Neural cell (in vitro differentiated cells): Measurements from ENCODE around the gene KRTAP10-1. TPM values are rescaled to one million over a fixed set of nuclear protein-coding genes. Genes with fewer than 3 reads are reported as not detected.

ENCODE experiments used
- H2AFZ ChIP-seq: fragments of 200-600, 300-800 bp; sonication (generic), shearing (Covaris generic); 2 replicates; pipeline ENCODE4 v1.6.0; 2014; ENCODE audit warnings: low read depth, mild to moderate bottlenecking, antibody characterized with exemption, low read length, moderate library complexity
- H3F3A ChIP-seq: fragments of 200-600 bp; shearing (Covaris generic); 2 replicates; pipeline ENCODE4 v1.6.1; 2016; ENCODE audit warnings: mild to moderate bottlenecking, moderate library complexity, mixed read lengths, antibody characterized with exemption, low read length; ENCODE audit not compliant: insufficient read depth, poor library complexity, severe bottlenecking
- H3K27ac ChIP-seq: fragments of 200-600, 300-800 bp; sonication (generic), shearing (Covaris generic); 2 replicates; pipeline ENCODE4 v1.5.1; 2014; ENCODE audit warnings: mild to moderate bottlenecking, low read length, moderate library complexity
- H3K27me3 ChIP-seq: fragments of 300-800, 200-600 bp; sonication (generic), shearing (Covaris generic); 2 replicates; pipeline ENCODE4 v1.6.0; 2014; ENCODE audit warnings: mild to moderate bottlenecking, low read depth, low read length, moderate library complexity; ENCODE audit not compliant: insufficient read depth
- H3K36me3 ChIP-seq: fragments of 300-800, 200-600 bp; sonication (generic), shearing (Covaris generic); 2 replicates; pipeline ENCODE4 v1.5.1; 2014; ENCODE audit warnings: mild to moderate bottlenecking, antibody characterized with exemption, low read length, moderate library complexity; ENCODE audit not compliant: insufficient read depth
- H3K4me2 ChIP-seq: fragments of 300-800, 200-600 bp; sonication (generic), shearing (Covaris generic); 2 replicates; pipeline ENCODE4 v1.6.0; 2014; ENCODE audit warnings: mild to moderate bottlenecking, low read length
- H3K4me3 ChIP-seq: fragments of 300-800, 200-600 bp; sonication (generic), shearing (Covaris generic); 2 replicates; pipeline ENCODE4 v1.5.1; 2014; ENCODE audit warnings: mild to moderate bottlenecking, low read length, moderate library complexity
- H3K79me2 ChIP-seq: fragments of 200-600 bp; shearing (Covaris generic); replicated peaks from 2 replicates; pipeline ENCODE4 v1.6.0; 2014; ENCODE audit warnings: mild to moderate bottlenecking, low read length, moderate library complexity; ENCODE audit not compliant: insufficient read depth
- H3K9ac ChIP-seq: fragments of 300-800, 200-600 bp; sonication (generic), shearing (Covaris generic); 2 replicates; pipeline ENCODE4 v1.6.1; 2016; ENCODE audit warnings: mild to moderate bottlenecking, low read length, mixed read lengths
- H3K9me2 ChIP-seq: fragments of 200-600 bp; shearing (Covaris generic); 2 replicates; pipeline ENCODE4 v1.6.1; 2016; ENCODE audit warnings: mild to moderate bottlenecking, low read length, mixed read lengths; ENCODE audit not compliant: insufficient read depth
- H3K9me3 ChIP-seq: fragments of 200-600, 300-800 bp; sonication (generic), shearing (Covaris generic); 2 replicates; pipeline ENCODE4 v1.6.1; 2016; ENCODE audit warnings: mild to moderate bottlenecking, mixed run types, low read length, moderate library complexity, mixed read lengths
- H4K20me1 ChIP-seq: fragments of 200-600 bp; shearing (Covaris generic); 2 replicates; pipeline ENCODE4 v1.6.1; 2016; ENCODE audit warnings: mild to moderate bottlenecking, mixed run types; ENCODE audit not compliant: insufficient read depth
- CTCF ChIP-seq: fragments of 450-650 bp; IDR thresholded peaks from 2 replicates; pipeline ENCODE4 v1.5.1; 2014; ENCODE audit warnings: antibody characterized with exemption, mild to moderate bottlenecking, moderate library complexity; ENCODE audit not compliant: poor library complexity, severe bottlenecking
- EP300 ChIP-seq: fragments of 450-650 bp; conservative IDR thresholded peaks from 2 replicates; pipeline ENCODE4 v1.6.1; 2014; ENCODE audit warnings: antibody characterized with exemption, mild to moderate bottlenecking, moderate library complexity; ENCODE audit not compliant: poor library complexity, severe bottlenecking
- EZH2 ChIP-seq: fragments of 200-600, 300-800 bp; shearing (Covaris generic), sonication (generic); IDR thresholded peaks from 2 replicates; pipeline ENCODE4 v1.6.1; 2014; ENCODE audit warnings: antibody characterized with exemption, low read length, borderline replicate concordance, mild to moderate bottlenecking; ENCODE audit not compliant: insufficient read depth, poor library complexity, severe bottlenecking
- MXI1 ChIP-seq: fragments of 450-650 bp; conservative IDR thresholded peaks from 2 replicates; pipeline ENCODE4 v1.6.1; 2014; ENCODE audit warnings: antibody characterized with exemption, mild to moderate bottlenecking; ENCODE audit not compliant: poor library complexity, severe bottlenecking
- POLR2AphosphoS5 ChIP-seq: IDR thresholded peaks from 2 replicates; pipeline ENCODE4 v1.6.1; 2012
- RAD21 ChIP-seq: fragments of 450-650 bp; conservative IDR thresholded peaks from 2 replicates; pipeline ENCODE4 v1.6.1; 2014; ENCODE audit warnings: antibody characterized with exemption, mild to moderate bottlenecking, moderate library complexity
- REST ChIP-seq: IDR thresholded peaks from 2 replicates; pipeline ENCODE4 v1.6.1; 2012; ENCODE audit warnings: borderline replicate concordance
- SMC3 ChIP-seq: fragments of 450-650 bp; conservative IDR thresholded peaks from 2 replicates; pipeline ENCODE4 v1.6.1; 2014; ENCODE audit warnings: antibody characterized with exemption, mild to moderate bottlenecking, moderate library complexity; ENCODE audit not compliant: poor library complexity
- TAF1 ChIP-seq: IDR thresholded peaks from 2 replicates; pipeline ENCODE4 v1.6.1; 2012; ENCODE audit warnings: low read depth
- polyA plus RNA-seq: library from polyadenylated mRNA; depleted of rRNA; stranded (reverse); fragments of >200 nt; gene quantifications from 2 replicates; pipeline ENCODE4 v1.2.3, GENCODE V29; 2014

Gene KRTAP10-1
- polyA plus RNA-seq, 1 donor from 2014 or later = not detected

GRCh38 chr21:44539046-44539445 lies 949 bp downstream of the KRTAP10-1 start:
- Histone ChIP-seq H3K9me3 (no peaks in the 10 kb centered on the region), H3F3A (no peaks in the 10 kb centered on the region), H4K20me1 (no peaks in the 10 kb centered on the region), H3K79me2 (no peaks in the 10 kb centered on the region), H3K27ac (no peak overlapping the region), H3K4me3 (no peak overlapping the region), H3K9ac (no peak overlapping the region), H3K9me2 (no peaks in the 10 kb centered on the region), H3K27me3 (no peaks in the 10 kb centered on the region), H3K4me2 (no peak overlapping the region), H3K36me3 (no peaks in the 10 kb centered on the region), H2AFZ (no peak overlapping the region)
- TF ChIP-seq RAD21 = no peak
- TF ChIP-seq REST = no peak
- no peak for TF ChIP-seq SMC3
- no peak for TF ChIP-seq EP300
- TF ChIP-seq POLR2AphosphoS5 = no peak
- TF ChIP-seq EZH2 = no peak
- no peak for TF ChIP-seq CTCF
- no peak for TF ChIP-seq MXI1
- TF ChIP-seq TAF1 = no peak

- no peaks in the 10 kb centered on the region for H3K79me2 ChIP-seq
- no peak overlapping the region for H3K9ac ChIP-seq
- H2AFZ ChIP-seq = no peak overlapping the region
- H3F3A ChIP-seq = no peaks in the 10 kb centered on the region
- H3K36me3 ChIP-seq = no peaks in the 10 kb centered on the region
- TF ChIP-seq EP300 (no peak), REST (no peak), EZH2 (no peak), MXI1 (no peak), RAD21 (no peak), POLR2AphosphoS5 (no peak), TAF1 (no peak), CTCF (no peak), SMC3 (no peak)
- no peak overlapping the region for H3K4me2 ChIP-seq
- H3K27ac ChIP-seq = no peak overlapping the region
- no peaks in the 10 kb centered on the region for H3K9me2 ChIP-seq
- H3K9me3 ChIP-seq = no peaks in the 10 kb centered on the region
- H3K27me3 ChIP-seq = no peaks in the 10 kb centered on the region
- H3K4me3 ChIP-seq = no peak overlapping the region
- no peaks in the 10 kb centered on the region for H4K20me1 ChIP-seq
These were observed 1.8 kb downstream of the KRTAP10-1 start for GRCh38 chr21:44537930-44538911.
